ENCODE data around the gene E2F1.

The E2F1 gene

DNA sequence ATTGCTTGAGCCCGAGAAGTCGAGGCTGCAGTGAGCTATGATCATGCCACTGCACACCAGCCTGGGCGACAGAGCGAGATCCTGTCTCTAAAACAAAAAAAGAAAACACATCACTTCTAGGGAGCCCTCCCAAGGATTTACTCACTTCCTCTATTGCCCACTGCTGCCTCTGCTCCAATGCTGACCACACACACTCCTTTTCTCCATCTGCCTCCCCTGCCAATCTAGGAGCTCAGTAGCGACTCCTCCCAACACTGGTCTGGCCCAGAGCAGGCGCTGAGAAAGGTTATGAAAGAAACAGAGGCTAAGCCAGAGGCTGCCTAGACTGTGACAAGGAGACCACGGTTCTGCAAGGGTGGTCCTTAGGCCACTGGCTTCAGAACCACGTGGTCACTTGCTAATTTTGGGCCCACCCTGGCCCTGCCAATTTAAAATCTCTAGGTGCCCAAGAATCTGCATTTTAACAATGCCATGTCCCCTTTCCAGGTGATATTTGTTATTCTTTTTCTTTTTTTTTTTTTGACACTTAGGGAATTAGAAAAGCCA lies 1.3 kb upstream of the E2F1 start:
- no peak for DNase-seq

DNA sequence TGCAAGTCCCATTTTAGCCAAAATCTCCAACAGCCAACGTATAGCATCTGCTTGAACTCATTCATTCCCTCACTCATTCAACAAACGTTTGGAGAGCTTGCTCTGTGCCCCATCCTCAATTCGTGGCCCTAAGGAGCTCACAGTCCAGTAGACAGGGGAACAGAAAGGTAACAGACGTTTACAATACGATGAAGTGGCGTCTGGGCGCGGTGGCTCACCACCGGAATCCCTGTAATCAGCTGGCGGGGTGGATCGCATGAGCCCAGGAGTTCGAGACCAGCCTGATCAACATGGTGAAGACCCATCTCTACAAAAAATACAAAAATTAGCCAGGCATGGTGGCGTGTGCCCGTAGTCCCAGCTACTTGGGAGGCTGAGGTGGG lies 790 bp upstream of the E2F1 start:
- no peak for DNase-seq

DNA sequence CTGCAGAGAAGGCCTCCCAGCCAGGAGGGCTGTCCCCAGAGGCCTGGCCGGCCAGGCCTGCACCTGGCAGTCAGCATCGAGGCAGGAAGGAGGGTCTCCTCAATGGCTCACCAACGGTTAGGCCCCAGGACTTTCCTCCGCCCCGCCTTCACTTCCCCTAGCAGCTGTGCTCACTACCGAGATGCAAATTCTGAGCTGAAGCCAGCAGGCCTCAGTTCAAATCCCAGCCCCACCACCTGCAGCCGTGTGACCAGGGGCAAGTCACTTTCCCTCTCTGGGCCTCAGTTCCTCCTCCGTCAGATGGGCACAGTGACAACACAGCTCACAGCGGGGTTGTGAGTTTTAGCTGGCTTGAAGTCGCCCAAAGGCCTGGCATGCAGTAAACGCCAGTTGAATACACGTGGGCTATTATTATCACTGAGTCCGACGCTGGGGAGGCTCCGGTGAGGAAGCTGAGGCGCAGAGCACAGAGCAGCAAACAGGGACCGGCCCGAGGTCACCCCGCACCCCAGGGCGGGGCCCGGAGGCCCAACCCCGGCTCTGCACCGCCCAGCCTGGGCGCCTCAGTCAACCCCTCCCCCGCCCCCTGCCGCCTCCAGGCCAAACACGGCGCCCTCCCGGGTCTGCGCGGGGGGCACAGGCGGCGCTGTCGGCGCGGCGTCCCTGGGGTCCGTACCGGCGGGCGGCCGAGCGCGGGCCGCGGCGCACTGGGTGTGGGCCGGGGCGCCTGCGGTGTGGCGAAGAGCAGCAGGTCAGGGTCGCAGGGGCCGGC lies 671 bp downstream of the E2F1 start:
- peak; percentile 61 for DNase-seq

DNA sequence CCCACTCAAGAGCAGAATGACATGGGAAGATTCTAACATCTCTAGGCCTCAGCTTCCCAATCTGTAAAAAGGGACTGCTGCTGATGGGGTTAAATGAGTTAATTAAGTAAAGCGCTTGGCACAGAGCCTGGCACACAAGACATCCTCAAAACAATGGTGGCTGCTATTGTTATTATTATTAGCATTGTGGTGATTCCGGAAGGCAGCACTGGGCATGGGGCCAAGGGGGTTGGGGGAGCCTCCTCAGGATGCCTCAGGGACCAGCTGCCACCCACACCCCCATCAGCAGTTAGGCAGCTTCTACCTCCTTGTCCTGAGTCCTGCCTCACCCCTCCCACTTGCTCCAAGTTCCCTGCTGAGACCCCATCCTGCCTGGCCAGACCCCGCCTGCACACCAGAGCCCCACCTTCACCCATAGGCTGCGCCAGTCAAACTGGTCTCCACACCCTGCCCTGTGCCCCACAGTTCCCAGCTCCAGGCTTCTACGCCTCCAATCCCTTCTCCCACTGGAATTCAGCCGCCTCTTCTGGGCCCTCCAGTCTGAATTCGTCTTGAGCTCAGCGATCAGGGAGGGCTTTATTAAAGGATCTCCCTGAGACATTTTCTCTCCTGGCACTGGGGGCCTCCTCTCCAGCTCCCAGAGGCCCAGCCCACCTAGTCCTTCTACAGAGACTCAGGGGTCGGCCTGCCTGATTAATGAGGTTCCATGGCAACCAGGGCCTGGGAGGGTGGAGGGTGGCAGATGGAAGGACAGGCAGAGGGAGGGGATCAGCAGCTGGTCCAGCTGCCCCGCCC lies 1.5 kb downstream of the E2F1 start:
- peak; percentile 55 for DNase-seq

DNA sequence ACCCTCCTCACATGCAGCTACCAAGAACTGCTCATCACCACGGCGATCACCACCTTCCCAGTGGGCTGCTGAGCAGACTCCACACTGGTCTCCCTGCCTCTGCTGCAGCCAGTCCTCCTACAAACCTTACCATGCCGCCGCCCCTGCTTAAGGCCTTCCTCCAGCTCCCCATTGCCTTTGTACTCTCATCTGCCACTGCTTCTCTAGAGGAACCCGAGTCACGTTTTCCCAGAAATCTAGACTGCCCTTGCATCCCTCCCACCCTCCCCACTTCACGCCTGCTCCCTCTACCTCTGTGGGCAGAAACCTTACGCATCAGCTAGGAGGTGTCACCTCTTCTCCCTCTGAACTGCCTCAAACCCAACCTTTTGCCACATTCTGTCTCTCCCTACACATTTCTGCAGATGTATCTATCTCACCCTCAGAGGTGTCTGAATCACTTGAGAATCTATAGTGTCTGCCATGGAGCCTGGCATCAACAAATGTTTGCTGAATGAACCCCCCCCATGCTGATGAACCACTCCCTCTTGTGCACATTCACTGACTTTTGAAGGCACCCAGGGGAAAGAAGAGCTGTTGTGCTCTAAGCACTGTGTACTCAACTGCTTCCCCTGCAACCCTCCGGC lies 4.3 kb downstream of the E2F1 start:
- DNase-seq: no peak

DNA sequence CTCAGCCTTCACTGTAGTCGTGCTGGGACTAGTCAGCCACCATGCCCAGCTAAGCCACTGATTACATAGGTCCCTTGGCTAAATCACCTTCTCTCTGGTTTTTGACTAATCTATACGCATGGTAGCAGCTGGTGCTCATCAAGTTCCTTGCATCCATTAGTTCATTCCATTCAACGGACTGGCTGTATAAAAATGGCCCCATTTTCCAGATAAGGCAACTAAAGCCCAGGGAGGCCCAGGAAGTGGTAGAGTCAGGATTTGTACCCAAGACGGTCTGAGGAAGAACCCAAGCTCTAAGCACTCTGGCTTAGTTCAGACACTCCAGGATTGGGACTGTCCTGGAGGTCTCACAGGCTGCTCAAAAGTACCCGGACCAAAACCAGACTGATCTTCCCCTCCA lies 4.9 kb downstream of the E2F1 start:
- DNase-seq: no peak

DNA sequence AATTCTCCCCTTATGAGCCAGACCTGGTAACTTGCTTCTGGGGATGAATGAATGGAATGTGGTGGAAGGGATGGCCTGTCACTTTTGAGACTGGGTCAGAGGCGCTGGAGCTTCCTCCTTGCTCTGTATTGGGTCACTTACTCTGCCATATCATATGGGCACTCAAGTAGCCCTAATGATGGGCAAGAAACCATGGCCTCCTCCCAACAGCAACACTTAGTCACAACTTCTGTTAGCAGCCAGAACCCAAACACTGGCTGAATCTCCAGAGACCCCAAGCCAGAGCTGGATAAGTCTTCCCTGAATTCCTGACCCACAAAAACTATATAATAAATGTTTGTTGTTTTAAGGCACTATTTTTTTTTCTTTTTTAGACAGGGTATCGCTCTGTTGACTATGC lies 5.5 kb downstream of the E2F1 start:
- no peak for DNase-seq

DNA sequence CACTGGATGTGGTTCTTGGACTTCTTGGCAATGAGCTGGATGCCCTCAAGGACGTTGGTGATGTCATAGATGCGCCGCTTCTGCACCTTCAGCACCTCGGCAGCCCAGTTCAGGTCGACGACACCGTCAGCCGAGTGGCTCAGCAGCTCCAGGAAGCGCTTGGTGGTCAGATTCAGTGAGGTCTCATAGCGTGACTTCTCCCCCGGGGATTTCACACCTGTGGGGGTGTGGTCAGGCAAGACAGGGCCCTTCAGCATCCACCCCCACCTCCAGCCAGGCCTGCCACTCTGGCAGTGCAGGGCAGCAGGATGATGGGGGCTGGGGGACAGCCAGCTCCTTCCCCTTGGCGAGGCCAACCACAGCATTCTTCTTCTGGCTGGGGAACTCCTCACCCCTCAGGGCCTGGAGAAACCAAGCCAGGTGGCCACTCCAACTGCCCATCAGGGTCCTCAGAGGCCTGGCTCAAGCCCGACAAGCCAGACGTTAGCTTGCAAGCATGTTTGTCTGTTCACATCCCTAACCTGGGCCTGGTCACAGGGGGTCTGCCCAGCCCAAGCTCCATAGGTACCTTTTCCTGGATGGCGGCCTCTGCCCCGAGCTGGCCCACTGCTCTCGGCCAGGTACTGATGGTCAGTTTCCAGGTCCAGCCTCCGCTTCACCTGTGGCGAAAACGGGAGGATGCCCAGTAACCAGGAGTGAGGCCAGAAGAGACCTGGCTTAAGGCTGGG lies 6.3 kb downstream of the E2F1 start:
- DNase-seq: no peak

DNA sequence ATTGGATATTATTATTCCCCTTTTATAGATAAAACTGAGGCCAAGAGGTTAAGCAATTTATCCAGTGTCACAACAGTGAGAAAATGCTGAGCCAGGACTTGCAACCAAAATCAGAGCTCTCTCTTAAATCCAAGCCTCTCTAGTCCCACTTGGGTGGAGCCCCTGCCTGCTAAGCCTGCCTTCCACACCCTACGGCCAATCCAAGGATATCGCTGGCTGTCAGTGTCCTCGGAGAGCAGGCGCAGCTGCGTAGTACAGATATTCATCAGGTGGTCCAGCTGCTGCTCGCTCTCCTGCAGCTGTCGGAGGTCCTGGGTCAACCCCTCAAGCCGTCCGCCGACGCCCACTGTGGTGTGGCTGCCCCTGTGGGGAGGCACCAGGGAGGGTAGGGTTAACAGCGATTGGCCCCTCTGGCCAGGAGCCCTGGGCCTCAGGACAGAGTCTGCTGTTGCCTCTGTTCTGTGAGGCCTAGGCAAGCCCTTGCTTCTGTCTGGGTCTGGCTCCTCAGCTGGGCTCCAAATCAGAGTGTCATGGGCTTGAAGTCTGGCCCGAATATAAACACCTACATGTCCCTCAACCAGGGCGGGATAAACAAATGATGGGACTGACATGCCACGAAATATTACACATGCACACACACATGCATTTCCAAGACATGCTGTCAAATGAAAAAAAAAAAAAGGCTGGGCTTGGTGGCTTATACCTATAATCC lies 8.0 kb downstream of the E2F1 start:
- no peak for DNase-seq

DNA sequence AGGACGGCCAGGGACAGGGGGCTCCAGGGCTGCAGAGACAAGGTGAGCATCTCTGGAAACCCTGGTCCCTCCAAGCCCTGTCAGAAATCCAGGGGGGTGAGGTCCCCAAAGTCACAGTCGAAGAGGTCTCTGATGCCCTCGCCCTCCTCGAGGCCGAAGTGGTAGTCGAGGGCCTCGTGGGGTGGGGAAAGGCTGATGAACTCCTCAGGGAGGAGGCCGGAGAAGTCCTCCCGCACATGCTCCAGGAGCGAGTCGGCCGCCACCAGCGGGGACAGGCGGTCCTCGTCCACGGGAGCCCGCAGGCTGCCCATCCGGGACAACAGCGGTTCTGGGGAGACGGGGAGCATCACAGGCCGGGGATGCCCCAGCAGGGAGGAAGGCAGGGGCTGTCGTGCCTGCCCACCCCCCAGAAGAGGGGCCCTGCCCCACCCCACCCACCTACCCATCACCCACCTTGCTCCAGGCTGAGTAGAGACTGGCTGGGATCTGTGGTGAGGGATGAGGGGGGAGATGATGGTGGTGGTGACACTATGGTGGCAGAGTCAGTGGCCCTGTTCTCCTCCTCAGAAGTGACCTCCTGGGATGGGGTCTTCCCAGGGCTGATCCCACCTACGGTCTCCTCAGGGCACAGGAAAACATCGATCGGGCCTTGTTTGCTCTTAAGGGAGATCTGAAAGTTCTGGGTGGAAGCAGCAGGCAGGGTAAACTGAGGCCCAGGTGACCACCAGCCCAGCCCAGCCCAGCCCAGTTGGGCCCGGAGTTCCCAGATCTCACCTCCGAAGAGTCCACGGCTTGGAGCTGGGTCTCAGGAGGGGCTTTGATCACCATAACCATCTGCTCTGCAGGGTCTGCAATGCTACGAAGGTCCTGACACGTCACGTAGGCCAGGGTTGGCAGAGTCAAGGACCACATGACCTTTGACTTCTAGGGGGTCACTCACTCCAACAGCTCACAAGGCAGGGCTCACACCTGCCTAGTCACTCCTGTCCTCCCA lies 9.2 kb downstream of the E2F1 start:
- no peak for DNase-seq

DNA sequence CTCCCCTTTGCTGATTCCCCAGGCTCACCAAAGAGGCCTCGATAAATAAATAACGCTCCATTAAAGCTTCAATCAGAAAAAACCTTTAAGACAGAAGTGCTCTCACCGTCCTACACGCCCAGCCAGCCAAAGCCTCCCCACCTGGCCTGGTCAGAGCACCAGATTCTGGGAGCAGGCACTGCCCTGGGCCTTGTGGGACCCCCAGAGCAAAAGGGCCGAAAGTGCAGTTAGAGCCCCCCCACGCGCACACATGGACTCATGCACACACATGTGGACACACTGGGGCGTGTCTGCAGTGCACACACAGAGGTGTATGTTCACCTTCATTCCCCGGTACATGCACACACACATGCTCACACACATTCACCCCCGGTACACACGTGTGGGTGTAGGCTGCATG lies 10.1 kb downstream of the E2F1 start:
- no peak for DNase-seq

DNA sequence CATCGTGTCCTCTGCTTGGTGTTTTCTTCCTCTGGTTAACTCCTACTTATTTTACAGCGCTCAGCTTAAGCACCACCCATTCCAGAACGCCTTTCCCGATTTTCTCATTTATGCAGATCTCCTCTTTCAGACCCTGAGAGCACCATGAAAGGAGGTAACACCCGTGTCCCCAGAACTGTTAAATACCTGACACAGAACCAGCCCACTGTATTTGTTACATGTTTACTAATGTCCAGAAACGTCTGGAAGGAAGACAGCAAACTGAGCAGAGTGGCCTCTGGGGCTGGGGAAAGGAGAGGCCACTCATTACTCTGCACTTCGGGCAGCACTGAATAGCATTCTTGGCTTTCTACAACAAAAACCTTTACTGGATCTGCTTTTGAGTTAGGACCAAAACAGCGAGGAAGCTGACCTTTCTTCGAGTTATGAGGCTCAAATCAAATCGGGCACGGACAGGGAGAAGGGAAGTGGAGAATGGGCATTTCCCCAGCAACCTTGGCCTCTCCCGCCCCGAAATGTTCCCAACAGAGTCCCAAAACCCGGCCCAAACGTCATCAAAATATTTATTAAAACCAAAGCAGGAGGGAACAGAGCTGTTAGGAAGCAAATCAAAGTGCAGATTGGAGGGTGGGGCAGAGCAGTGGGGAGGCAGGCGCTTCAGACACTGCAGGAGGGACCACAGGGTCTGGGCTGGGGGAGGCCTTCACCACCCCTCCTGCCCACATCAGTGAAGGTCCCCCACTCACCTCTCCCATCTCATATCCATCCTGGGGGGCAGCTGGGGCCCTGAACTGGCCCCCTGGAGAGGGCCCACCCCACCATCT lies 10.8 kb downstream of the E2F1 start:
- DNase-seq: no peak

DNA sequence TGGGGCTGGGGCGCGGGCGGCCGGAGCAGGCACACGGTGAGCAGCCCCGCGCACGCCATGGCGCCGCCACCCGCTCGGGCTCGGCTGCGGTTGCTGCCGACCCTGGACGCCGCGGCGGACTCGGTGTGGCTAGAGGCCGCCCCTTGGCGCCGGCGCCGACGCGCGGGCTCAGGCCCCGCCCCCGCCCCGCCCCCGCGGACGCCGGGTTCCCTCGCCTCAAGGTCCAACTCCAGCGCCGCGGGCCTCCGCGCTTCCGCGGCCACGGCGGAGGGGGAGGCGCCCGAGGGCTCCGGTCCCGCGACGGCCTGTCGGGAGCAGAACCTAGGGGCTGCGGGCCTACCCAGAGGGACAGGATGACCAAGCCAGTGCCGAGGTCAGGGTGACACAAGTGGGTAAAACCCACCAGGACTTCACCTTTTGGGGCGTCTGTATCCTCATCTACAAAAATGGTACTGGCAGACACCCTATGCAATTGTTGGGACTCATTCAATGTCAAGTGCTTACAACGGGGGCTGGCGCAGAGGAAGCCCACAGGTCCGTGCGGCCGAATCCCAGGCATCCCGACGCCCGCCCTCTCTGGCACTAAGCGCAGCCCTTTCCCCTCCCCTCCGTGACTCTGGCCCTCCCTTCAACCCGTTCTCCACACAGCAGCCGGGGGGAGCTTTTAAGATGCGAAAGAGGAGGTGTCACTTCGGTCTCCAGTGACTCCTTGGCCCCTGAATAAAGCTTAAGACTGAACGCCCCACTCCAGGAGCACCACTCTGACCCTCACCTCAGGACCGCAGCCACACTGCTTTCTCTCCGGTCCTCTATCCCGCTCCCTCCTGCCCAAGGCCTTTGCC lies 11.7 kb downstream of the E2F1 start, which contains the start of gene NECAB3:
Gene NECAB3 (minus strand): TSS at position 135 of the 842 bp plus-strand sequence. CDS start 76 bp downstream, at position 59.
- peak; percentile 31 for DNase-seq

DNA sequence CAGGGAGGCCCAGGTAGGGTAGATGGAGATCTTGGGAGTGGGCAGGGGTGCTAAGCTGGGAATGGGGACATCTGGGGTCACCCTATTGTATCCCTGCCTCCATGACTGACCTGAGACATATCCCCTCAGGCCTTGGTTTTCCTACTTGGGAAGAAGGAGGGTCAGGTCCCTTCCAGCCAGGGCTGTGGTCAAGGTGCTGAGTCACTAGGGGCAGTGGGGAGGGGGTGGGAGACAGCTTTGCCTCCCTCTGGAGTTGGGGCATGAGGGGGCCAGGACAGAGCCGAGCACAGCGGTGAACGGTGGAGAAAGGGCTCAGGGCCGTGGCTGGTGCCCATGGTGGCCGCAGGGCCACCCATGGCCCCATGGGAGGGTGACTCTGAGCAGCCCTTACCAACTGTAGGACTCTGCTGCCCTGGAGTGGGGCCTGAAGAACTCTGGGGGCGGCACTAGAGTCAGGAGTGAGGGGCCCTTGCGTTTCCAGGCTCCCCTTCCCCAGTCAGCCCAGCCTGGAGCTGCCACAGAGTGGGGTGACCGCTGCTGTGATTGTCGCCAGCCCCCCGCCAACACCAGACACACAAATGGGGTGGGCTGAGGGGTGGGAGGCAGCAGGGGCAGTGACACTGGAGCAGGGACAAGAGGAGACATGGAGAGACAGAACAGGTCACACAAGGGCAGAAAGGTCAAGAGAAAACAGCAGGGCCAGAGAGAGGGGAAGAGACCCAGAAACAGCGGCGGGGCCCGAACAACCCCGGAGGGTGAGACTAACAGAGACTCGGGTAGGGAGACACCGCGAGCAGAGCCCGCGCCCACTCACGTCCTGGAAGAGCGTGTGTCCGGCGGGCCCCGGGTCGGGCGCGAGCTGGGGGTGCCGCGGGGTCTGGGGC lies 12.5 kb downstream of the E2F1 start:
- DNase-seq: no peak

DNA sequence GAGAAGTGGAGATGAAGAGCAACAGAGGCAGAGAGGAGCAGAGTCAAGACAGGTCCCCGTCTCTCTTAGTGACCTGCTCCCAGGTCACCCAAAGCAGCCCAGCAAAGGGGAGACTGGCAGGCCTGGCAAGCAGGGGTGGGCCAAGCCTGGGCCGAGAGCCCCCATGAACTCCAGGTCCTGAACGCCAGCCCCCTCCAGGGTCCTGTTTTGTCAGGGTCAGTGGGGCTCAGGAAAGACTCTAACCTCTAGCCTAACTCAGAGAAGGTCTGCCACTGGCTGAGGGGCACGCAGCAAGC lies 13.1 kb downstream of the E2F1 start:
- no peak for DNase-seq

DNA sequence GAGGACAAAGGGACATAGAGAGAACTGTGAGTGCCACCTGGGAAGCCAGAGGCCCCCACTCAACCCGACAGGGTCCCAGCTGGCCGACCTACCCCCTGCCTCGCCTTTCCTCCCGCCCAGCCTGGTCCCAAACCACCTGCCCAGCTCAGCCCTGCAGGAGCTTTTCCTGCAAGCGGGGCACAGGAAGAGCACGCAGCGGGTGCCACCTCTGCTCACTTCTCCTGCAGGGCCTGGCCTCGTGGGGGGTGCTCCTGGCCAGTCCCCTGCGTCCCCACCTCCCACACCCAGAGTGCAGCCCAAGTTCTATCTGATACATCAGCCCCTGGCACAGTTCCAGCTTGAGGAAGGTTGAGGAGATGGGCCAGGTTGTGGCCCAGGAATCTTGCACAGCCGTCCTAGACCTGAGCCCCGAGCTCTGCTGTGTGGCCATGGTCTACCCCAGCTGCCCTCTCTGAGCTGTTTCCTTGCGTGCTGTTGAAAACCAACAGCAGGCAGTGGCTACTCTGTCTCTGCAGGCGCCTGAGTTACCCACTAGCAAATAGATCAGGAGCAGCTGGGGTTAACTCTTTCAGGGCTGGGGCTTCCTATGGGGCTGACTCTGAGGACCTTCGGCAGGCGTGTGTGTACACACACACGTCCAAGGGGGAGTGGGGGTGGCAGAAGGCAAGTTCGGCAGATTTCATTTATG lies 13.6 kb downstream of the E2F1 start:
- DNase-seq: peak; percentile 11

DNA sequence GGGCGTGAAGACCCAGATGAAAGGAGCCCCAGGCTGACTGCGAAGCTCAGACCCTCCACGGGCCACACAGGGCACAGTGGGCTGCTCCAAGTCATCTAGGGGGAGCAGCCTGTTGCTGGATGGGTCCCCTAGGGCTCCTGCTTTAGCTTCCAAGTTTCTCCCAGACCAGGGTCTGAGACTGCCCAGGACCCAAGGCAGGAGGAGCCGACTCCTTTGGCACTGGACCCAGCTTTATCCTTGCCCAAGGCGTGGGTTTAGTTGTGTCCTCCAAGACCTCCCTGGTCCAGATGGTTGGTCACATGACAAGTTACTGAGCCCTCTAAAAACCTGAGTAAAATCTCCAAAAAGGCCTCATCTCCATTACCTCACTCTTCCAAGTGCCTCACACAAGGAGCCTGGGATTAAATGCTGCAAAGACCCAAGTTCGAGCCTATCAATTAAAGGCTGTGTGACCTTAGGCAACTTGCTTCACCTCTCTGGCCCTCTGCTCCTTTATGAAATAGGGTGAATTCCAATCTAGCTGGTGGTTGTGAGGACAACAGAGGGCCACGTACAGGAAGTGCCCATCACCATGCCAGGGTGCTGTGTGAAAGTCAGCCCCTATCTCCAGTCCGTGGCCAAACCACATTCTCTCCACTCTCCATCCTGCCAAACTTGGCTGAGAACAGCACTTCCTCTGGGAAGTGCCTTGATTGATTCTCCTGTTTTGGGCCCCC lies 14.5 kb downstream of the E2F1 start:
- no peak for DNase-seq

All from NCI-H446 treated with DMSO at 0.1 percent for 48 hours (cell line).